Stimulated activated CD4-positive, alpha-beta T cell treated with anti-CD3 and anti-CD28 coated beads, TNF-alpha, amount 100 ng/mL, for 48 hours (primary cell): ENCODE measurements around the gene C9.
"Not testable (repeated sequence)": the region's sequence is repeated elsewhere in the genome, so short reads cannot be mapped to it uniquely, and the experiment has no call there.

Experiments
- DNase-seq, 3 donors: peaks; one replicate each; pipeline ENCODE4 v3.0.0-alpha.2; 2020; ENCODE audit warnings: low read depth in 3 of 3

Gene C9

GRCh38 chr5:39260095-39260494 is 104.2 kb downstream of the C9 start:
- DNase-seq = no peak

DNA sequence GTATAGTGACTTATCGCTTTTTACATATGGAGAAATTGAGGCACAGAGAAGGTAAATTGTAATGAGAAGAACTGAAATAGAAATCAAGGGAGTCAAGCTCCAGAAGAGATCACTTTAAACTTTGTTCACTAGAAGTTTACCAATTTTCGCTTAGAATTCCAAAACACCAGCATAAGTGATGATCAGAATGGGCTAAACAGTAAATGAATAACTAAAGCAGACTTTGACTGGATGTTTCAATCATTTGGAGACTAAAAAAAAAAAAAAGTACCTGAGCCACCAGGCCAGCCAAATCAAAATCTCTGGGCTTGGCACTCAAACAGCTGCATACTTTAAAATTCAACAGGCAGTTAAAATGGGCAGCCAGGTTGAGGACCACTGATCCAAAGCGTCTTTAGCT is 106.7 kb downstream of the C9 start:
- DNase-seq = no peak

DNA sequence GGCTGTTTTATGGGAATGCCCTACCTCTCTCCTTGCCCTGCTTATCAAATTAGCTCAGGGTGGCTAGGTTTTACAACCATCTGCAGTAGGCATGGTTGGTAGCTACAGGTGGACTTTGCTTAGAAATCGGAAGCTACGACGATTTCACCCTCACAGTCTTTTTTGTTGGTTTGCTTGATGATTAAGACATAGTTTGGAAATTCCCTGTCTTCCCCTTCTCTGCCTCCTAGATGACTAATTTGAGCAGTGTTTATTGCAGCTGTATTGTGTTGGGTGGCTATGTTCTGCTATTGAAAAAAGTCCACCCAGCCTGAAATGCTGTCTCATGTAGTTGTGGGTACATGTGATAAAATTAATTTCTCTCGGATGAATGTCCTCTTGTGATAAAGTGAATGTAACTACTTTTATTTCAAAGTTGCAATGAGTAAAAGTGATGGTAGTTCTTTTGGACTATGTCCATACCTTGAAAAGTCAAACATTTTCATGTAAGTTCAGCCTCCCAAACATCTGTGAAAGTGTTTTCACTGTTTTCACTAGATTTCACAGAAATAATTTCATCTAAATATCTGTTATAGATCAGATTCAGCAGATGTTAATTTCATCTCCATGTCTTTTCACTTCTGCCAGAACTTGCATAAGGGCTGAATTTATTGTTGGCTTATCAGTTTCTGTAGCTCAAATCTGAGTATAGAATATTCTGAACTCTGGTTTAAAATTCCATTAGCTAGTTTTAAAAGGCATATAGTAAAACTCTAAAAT is 107.6 kb downstream of the C9 start:
- no peak for DNase-seq

DNA sequence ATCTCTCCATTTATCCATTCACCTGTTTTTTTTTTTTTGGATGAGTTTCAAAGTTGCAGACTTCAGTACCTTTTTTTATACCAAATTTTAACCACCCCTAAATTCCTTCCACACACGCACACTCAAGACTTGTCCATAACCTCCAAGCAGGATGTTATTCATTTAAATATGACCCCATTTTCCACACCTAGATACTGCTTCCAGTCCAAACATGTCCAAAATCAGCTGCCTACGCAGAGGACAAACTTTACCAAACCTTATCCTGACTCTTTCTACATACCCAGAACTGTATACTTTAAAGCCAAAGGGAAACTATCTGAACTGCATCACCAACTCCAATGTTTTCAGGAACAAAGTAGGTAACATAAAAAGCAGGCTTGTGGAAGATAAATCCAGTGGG is 108.9 kb downstream of the C9 start:
- DNase-seq = no peak

DNA sequence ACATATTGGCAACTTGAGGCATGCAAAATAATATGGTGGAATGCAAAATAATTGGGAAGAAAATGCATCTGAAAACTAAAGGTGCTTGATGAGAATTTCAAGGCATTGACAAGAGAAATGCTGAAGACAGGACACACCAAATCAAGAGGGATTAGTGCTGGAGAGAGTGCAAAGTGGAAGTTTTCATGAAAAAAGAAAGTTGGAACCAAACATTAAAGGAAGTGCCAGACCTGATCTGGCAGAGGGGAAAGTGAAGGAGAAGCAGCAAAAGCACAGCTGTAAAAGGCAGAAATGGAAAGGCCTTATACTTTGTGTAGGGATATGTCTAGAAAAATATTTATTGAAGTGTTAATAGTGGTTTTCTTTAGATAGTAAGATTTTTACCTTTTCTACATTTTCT is 109.6 kb downstream of the C9 start:
- no peak for DNase-seq

- DNase-seq = no peak
Observed at GRCh38 chr5:39253196-39253595, 111.1 kb downstream of the C9 start.

DNA sequence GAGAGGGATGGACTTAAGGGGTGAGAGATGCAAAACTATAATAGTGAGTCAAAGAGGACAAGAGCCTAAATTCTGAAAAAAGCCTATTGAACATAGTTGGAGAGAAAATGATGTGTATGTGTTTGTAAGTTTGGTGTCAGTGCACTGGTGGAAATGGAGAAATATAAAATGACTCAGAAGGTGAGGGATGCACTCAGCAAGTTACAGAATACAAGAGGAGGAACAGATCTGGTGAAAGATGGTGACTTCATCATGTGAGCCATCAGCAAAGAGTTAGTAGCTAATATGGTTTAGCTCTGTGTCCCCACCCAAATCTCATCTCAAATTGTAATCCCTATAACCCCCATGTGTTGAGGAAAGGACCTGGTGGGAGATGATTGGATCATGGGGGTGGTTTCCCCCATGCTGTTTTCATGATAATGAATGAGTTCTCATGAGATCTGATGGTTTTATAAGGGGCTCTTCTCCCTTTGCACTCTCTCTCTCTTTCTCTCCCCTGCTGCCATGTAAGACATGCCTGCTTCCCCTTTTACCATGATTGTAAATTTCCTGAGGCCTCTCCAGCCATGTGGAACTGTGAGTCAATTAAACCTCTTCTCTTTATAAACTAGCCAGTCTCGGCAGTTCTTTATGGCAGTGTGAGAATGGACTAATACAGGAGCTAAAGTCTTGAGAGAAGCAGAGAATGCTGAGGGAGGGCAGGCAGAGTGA is 114.6 kb downstream of the C9 start:
- no peak for DNase-seq

- no peak for DNase-seq
Observed at GRCh38 chr5:39249069-39249468, 115.2 kb downstream of the C9 start.

DNA sequence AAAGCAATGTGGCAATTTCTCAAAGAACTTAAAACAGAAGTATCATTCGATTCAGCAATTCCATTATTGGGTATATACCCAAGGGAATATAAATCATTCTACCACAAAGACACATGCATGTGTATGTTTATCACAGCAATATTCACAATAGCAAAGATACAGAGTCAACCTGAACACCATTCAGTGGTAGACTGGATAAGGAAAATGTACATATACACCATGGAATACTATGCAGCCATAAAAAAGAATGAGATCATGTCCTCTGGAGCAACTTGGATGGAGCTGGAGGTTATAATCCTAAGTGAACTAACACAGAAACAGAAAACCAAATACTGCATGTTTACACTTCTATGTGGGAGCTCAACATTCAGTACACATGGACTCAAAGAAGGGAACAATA is 123.5 kb downstream of the C9 start:
- DNase-seq = no peak

DNA sequence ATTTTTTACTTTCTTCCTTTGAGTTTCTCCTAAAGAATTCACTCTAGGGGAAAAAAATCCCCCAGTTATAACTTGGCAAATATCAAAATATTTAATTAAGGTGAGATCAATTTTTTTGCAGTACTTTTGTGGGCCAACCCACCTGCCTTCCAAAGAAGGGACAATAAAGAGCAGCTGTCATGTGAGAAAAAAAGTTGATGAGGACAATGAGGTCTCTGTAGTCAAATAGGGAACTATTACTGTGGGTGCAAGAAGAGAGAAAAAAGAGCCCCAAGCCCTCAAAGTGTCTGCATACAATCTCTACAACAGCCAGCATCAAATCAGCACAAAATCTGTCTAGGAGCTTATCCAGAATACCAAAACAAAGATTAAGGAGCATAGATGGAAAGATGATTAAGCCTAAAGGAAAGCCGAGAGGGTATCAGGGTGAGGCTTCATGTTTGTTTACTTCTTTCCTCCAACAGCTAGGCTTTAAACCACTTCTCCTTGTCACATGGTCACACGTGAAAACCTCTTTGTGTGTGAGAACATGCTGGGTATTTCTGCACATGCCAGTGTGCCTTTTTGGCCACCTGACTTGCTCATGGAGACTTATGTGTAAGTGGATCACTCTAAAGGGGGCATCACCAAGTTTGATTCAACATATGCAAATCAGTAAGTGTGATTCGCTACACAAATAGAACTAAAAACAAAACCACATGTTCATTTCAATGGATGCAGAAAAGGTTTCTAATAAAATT is 125.8 kb downstream of the C9 start:
- no peak for DNase-seq

DNA sequence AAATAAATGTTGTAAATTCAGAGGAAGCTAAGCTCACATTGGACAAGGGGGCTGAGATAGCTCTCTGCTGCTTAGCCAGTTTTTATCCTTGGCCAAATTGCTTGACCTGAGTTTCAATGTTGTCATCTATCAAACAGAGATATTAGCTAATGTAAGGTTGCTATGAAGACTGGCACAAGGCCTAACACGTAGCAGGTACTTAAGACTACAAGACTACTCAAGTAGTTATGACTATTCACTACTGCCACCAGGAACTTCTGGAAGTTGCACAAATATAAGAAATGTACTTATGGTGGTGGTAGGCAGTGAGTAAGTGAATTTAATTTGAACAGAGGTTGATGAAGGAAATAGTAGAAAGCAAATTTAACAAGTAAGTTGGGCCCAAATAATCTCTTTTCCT is 127.6 kb downstream of the C9 start:
- no peak for DNase-seq

GRCh38 chr5:39235648-39236047 is 128.6 kb downstream of the C9 start:
- DNase-seq = no peak

DNA sequence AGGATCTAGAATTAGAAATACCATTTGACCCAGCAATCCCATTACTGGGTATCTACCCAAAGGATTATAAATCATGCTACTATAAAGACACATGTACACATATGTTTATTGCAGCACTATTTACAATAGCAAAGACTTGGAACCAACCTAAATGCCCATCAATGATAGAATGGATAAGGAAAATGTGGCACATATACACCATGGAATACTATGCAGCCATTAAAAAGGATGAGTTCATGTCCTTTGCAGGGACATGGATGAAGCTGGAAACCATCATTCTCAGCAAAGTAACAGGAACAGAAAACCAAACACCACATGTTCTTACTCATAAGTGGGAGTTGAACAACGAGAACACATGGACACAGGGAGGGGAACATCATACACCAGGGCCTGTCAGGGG is 129.8 kb downstream of the C9 start:
- not testable (repeated sequence) for DNase-seq
